Heart right ventricle (tissue), 16 donors: Measurements from ENCODE around the gene PRLR. TPM values are rescaled to one million over a fixed set of nuclear protein-coding genes. Genes with fewer than 3 reads are reported as not detected.

Experiments
- ATAC-seq, 8 donors: fragments of 200-7000 bp; cut with Tn5 transposase; one replicate each; pipeline ENCODE4 v1.9.1; 2020; ENCODE audit warnings: mild to moderate bottlenecking in 8 of 8, moderate library complexity in 8 of 8, moderate number of reproducible peaks in 1 of 8
- DNase-seq, 2 donors: peaks; one replicate each; pipeline ENCODE4 v3.0.0-alpha.2; 2020
- H3K27ac ChIP-seq, 10 donors: fragments of 200-600 bp; sonication (generic) in 2 of 10; one replicate each; pipeline versions ENCODE4 v1.5.0 to v1.8.0; 2020 to 2022; ENCODE audit warnings: mild to moderate bottlenecking in 3 of 10
- H3K27me3 ChIP-seq, 7 donors: fragments of 200-600 bp; one replicate each; pipeline ENCODE4 v1.8.0; 2021 to 2022; ENCODE audit warnings: mild to moderate bottlenecking in 2 of 7
- H3K36me3 ChIP-seq, 9 donors: fragments of 200-600 bp; sonication (generic) in 1 of 9; one replicate each; pipeline versions ENCODE4 v1.5.0 to v1.8.0; 2020 to 2022; ENCODE audit warnings: mild to moderate bottlenecking in 2 of 9
- H3K4me1 ChIP-seq, 9 donors: fragments of 200-600 bp; sonication (generic) in 1 of 9; one replicate each; pipeline versions ENCODE4 v1.5.0 to v1.8.0; 2020 to 2022; ENCODE audit warnings: mild to moderate bottlenecking in 4 of 9
- H3K4me3 ChIP-seq, 10 donors: fragments of 200-600 bp; sonication (generic) in 2 of 10; one replicate each; pipeline versions ENCODE4 v1.5.0 to v1.8.0; 2020 to 2022; ENCODE audit warnings: mild to moderate bottlenecking in 7 of 10, moderate library complexity in 2 of 10
- H3K9me3 ChIP-seq, 11 donors: fragments of 200-600 bp in 10 of 11; sonication (generic) in 2 of 11; one replicate each; pipeline versions ENCODE4 v1.5.0 to v1.8.0; 2013 to 2022; ENCODE audit warnings: mild to moderate bottlenecking in 2 of 11, control low read depth in 1 of 11, moderate library complexity in 1 of 11
- WGBS, 2 donors: extraction: QIAGEN DNeasy Blood & Tissue Kit; methylation state at CpG; one replicate each; pipeline ENCODE4 v1.1.7; 2013; ENCODE audit warnings: inconsistent platforms in 1 of 2; 5-methylcytosine and 5-hydroxymethylcytosine counted together
- intact Hi-C, 10 donors: fragments of 100-400 bp; cut with DNase I; formaldehyde crosslinking; loops; one replicate each; pipeline versions ENCODE4 v1.11.1 to v1.14.2; 2022
- polyA plus RNA-seq, 2 donors: library from polyadenylated mRNA; stranded (reverse); fragments of 200-250 nt; gene quantifications; one replicate each; pipeline ENCODE4 v1.2.3, GENCODE V29; 2013
- total RNA-seq, 10 donors: library from RNA; stranded (reverse); fragmentation: NEBNext Ultra II Directional in 3 of 10; extraction: Animal tissue kit (Norgen Biotek cat#: 25700) in 3 of 10; gene quantifications; one replicate each; pipeline versions ENCODE4 v1.2.1 to v1.2.4, GENCODE V29; 2021 to 2023
- TF ChIP-seq, protein P1 (sequence below), 9 donors: fragments of 200-600 bp; sonication (generic) in 2 of 9; IDR thresholded peaks; one replicate each; pipeline versions ENCODE4 v1.5.0 to v1.8.0; 2021 to 2022; ENCODE audit warnings: antibody characterized with exemption in 9 of 9, mild to moderate bottlenecking in 5 of 9, moderate library complexity in 1 of 9
- donor health status: Arrhythmogenic right ventricular cardiomyopathy.
- donor health status: ischemic (EF 13 %, LVEDD 7.1; RV severe dilation, severe dysfunction).
- donor health status: healthy with polysubstance abuse.
- donor health status: DM: no; HTN: yes; CAD: no.
- donor health status: DM: no; HTN: no; CAD: no.
- donor health status: ischemic (EF 25% LVEDD 6.9; RV normal size, moderate dysfunction).
- donor health status: ischemic (EF 25% LVEDD 5.7; RV mildly dilated, moderate dysfunction).
- donor health status: healthy.
- donor health status: DM: yes; HTN: yes; CAD: no.
- donor health status: Ischemic cardiomyopathy.
- donor health status: ischemic (EF 35%, LVEDD 5.7; RV mildly dilated, moderate dysfunction).
- donor health status: nonischemic (EF 11% LVEDD 7.7; RV severe dilation, severe dysfunction).
- donor health status: DM: yes; HTN: yes; CAD: no.
- donor health status: PGD.
- donor health status: ischemic (EF 29% LVEDD 5.4; RV normal size, mild dysfunction).
- donor health status: nonischemic (EF 23%, LVEDD 6.1; RV moderate dilation, normal function).

The PRLR gene
- total and polyA plus RNA-seq, 12 donors = 0.04 to 1.3 (median 0.47) TPM

DNA sequence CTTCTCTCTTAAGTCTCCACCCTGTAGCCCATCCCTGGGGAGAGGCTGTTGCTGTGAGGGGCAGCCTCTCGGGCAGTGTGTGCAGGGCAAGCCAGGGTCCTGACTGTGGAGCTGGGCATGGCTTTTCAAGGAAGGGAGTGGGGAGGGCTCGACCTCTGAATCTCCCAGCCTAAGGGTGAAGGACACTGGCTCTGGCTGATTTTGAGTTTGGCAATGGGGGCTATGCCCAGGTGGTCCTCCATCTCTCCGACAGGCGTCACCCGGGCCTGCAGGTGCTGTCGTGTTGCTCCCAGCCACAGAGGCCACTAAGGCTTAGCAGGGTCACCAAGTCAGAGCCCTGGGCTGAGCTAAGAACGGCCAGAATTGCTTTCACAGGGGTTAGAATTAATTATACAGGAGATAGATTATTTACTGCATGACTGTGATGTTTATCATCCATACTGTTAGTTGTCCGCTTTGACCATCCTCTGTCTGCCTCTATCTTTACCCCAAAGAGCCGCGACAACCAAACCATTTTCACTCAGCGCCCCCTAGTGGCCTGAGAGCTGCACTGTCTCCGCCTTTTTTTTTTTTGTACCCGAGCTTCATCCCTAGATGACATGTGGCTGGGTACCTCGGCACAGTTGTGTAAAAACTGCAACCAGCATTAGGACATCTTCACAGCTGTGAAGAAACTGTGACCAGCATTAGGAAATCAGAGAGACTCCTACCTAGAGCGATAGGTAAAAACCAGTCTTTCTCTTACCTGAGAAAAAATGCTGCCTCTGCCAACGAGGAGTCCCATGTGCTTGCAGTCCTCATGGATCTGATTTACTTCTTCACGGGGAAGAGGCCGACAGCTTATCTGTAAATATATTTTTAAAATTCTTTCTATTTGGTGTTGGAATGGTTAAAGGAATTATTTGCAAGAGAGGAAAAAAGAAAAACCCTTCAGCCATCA, 227.0 kb downstream of the PRLR start:
- H3K4me1 ChIP-seq = no peaks in the 10 kb centered on the region
- H3K9me3 ChIP-seq = peaks cover 0 to 11% (median 0%) of the 10 kb centered on the region in 11 donors
- peak in 6 of 8 donors; percentile 20 to 74 (median 40) for ATAC-seq
- H3K27ac ChIP-seq = no peak overlapping the region
- no peaks in the 10 kb centered on the region for H3K36me3 ChIP-seq
- peaks cover 0 to 40% (median 30%) of the 10 kb centered on the region in 7 donors for H3K27me3 ChIP-seq
- TF ChIP-seq, protein P1, sequence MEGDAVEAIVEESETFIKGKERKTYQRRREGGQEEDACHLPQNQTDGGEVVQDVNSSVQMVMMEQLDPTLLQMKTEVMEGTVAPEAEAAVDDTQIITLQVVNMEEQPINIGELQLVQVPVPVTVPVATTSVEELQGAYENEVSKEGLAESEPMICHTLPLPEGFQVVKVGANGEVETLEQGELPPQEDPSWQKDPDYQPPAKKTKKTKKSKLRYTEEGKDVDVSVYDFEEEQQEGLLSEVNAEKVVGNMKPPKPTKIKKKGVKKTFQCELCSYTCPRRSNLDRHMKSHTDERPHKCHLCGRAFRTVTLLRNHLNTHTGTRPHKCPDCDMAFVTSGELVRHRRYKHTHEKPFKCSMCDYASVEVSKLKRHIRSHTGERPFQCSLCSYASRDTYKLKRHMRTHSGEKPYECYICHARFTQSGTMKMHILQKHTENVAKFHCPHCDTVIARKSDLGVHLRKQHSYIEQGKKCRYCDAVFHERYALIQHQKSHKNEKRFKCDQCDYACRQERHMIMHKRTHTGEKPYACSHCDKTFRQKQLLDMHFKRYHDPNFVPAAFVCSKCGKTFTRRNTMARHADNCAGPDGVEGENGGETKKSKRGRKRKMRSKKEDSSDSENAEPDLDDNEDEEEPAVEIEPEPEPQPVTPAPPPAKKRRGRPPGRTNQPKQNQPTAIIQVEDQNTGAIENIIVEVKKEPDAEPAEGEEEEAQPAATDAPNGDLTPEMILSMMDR (IDR thresholded peaks at IDR 0.05) = peak; percentile 45 to 89 (median 83)
- 43 to 46% methylated on average over 18 of the region's 18 CpGs for WGBS, 2 donors
- peak; percentile 24 for DNase-seq
- no peak overlapping the region for H3K4me3 ChIP-seq
- intact Hi-C loops = loop anchor here in 9 of 10 donors (5.0 to 10.0 kb wide), 4 partner anchors 516 to 528 kb away; no protein-coding TSS in a partner anchor

DNA sequence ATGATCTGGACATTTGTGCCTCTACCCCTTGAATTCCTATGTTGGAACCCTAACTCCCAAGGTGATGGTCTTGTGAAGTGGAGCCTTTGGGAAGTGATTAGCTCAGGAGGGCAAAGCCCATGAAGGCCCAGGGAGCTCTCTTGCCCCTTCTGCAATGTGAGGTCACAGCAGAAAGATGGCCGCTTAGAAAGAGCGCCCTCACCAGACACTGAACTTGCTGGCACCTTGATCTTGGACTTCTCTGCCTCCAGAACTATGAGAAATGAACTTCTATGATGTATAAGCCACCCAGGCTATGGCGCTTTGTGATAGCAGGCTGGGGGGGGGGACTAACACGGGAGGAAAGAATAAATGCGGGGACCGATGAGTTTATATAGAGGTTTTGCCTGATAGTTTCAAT, 227.8 kb downstream of the PRLR start:
- Histone ChIP-seq H3K9me3 (peaks cover 0 to 7% (median 0%) of the 10 kb centered on the region in 11 donors), H3K27ac (no peak overlapping the region), H3K4me3 (no peak overlapping the region), H3K27me3 (peaks cover 0 to 38% (median 30%) of the 10 kb centered on the region in 7 donors), H3K4me1 (no peaks in the 10 kb centered on the region), H3K36me3 (no peaks in the 10 kb centered on the region)
- DNase-seq = no peak
- TF ChIP-seq, protein P1 (IDR thresholded peaks at IDR 0.05) = no peak
- ATAC-seq = no peak
- intact Hi-C loops = loop anchor here in 9 of 10 donors (5.0 to 10.0 kb wide), 4 partner anchors 515 to 528 kb away; no protein-coding TSS in a partner anchor
- 94 to 98% methylated on average over 6 of the region's 6 CpGs for WGBS, 2 donors

DNA sequence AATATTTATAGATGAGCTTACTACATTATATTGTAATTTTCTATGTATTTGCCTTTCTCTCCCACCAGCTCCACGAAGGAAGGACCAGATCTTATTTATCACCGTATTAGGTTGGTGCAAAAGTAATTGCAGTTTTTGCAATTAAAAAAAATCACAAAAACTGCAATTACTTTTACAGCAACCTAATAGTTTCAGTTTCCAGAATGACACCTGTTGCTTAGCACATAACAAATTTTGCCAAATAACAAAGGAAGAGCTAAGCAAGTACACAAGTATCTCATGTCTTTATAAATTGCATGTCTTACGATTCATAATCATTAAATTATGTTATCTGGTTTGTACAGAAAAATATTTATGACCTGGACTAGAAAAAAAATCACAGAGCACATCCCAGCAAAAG, 228.4 kb downstream of the PRLR start:
- WGBS, 2 donors = 73 to 90% methylated on average over 3 of the region's 3 CpGs
- no peak overlapping the region for H3K4me3 ChIP-seq
- no peaks in the 10 kb centered on the region for H3K36me3 ChIP-seq
- H3K9me3 ChIP-seq = peaks cover 0 to 1% (median 0%) of the 10 kb centered on the region in 11 donors
- ATAC-seq = no peak
- H3K27me3 ChIP-seq = peaks cover 0 to 40% (median 33%) of the 10 kb centered on the region in 7 donors
- intact Hi-C loops = loop anchor here in 9 of 10 donors (5.0 to 10.0 kb wide), 4 partner anchors 515 to 527 kb away; no protein-coding TSS in a partner anchor
- no peak overlapping the region for H3K27ac ChIP-seq
- H3K4me1 ChIP-seq = no peaks in the 10 kb centered on the region
- DNase-seq = no peak
- TF ChIP-seq, protein P1 (IDR thresholded peaks at IDR 0.05) = no peak

Other genes with a start within 250 kb of the PRLR start
- gene AGXT2, start 182.5 kb downstream of the PRLR start, total RNA-seq = not detected
- gene AGXT2, start 182.5 kb downstream of the PRLR start, polyA plus RNA-seq = not detected